Measurements from ENCODE around the gene KSR2.

- TF ChIP-seq POLR2AphosphoS5 (IDR thresholded peaks at IDR 0.05; ENCODE audit: borderline replicate concordance, low read depth, low read length) (no peak), EZH2 (IDR thresholded peaks at IDR 0.05) (no peak), FOXP2 (optimal IDR thresholded peaks at IDR 0.05; ENCODE audit: control extremely low read depth, extremely low read length, insufficient read depth) (no peak)
Measured at GRCh38 chr12:117875744-117876435, 92.9 kb downstream of the KSR2 start.

Measured in SK-N-MC (cell line).